ENCODE measurements around the gene MAGIX. TPM values are rescaled to one million over a fixed set of nuclear protein-coding genes. Genes with fewer than 3 reads are reported as not detected.

The MAGIX gene
- total RNA-seq, 2 experiments from 2014 or later: 0.89 to 0.93 TPM

GRCh38 chrX:49204709-49205108, 42.2 kb downstream of the MAGIX start:
- no peak for ATAC-seq (ENCODE audit: poor library complexity)
- H3K27ac Mint-ChIP-seq: no peak overlapping the region
- H3K36me3 Mint-ChIP-seq (ENCODE audit: low read depth): no peaks in the 10 kb centered on the region
- no peak overlapping the region for H3K27ac ChIP-seq (ENCODE audit: low read depth in 1 of 2, low read length in 2 of 2)
- no peak for TF ChIP-seq CTCF (IDR thresholded peaks at IDR 0.05)
- intact Hi-C loops (cut with DNase I, micrococcal nuclease): loop anchor here in 1 of 2 experiments (5.0 kb wide), 1 partner anchor 63 kb away; the partner anchor contains the start of gene PPP1R3F
- no peak for DNase-seq
- POLR2A ChIA-PET: no interaction called here
- no peaks in the 10 kb centered on the region for H3K36me3 ChIP-seq (ENCODE audit: insufficient read depth, low read length)
- no peak overlapping the region for H3K4me3 ChIP-seq (ENCODE audit: low read length)
- no peaks in the 10 kb centered on the region for H3K9me3 Mint-ChIP-seq
- no peaks in the 10 kb centered on the region for H3K27me3 ChIP-seq (ENCODE audit: control insufficient read depth in 1 of 2, insufficient read depth in 2 of 2, low read length in 2 of 2)
- H3K9me3 ChIP-seq (ENCODE audit: control insufficient read depth in 1 of 2, insufficient read depth in 1 of 2, low read length in 2 of 2): no peaks in the 10 kb centered on the region
- H3K4me1 ChIP-seq (ENCODE audit: insufficient read depth, low read length): peaks cover 10% of the 10 kb centered on the region
- H3K27me3 Mint-ChIP-seq: no peaks in the 10 kb centered on the region
- peaks cover 7% of the 10 kb centered on the region for H3K4me1 Mint-ChIP-seq (ENCODE audit: low read depth)
- no peak overlapping the region for H3K4me3 Mint-ChIP-seq
- CTCF ChIA-PET: no interaction called here

- Histone ChIP-seq H3K27ac (ENCODE audit: low read depth in 1 of 2, low read length in 2 of 2) (no peak overlapping the region), H3K36me3 (ENCODE audit: insufficient read depth, low read length) (no peaks in the 10 kb centered on the region), H3K9me3 (ENCODE audit: control insufficient read depth in 1 of 2, insufficient read depth in 1 of 2, low read length in 2 of 2) (no peaks in the 10 kb centered on the region), H3K4me1 (ENCODE audit: insufficient read depth, low read length) (peaks cover 6% of the 10 kb centered on the region), H3K27me3 (ENCODE audit: control insufficient read depth in 1 of 2, insufficient read depth in 2 of 2, low read length in 2 of 2) (no peaks in the 10 kb centered on the region), H3K4me3 (ENCODE audit: low read length) (no peak overlapping the region)
- DNase-seq (no peak), ATAC-seq (ENCODE audit: poor library complexity) (no peak)
- Mint-ChIP-seq H3K4me3 (no peak overlapping the region), H3K4me1 (ENCODE audit: low read depth) (peaks cover 4% of the 10 kb centered on the region), H3K36me3 (ENCODE audit: low read depth) (no peaks in the 10 kb centered on the region), H3K9me3 (no peaks in the 10 kb centered on the region), H3K27me3 (no peaks in the 10 kb centered on the region), H3K27ac (no peak overlapping the region)
- CTCF ChIA-PET: interaction anchor here (0.6 kb wide), 1 partner anchor 36 kb away, joined by 3 read pairs; no protein-coding TSS in a partner anchor
- TF ChIP-seq CTCF (IDR thresholded peaks at IDR 0.05): no peak
- intact Hi-C loops (cut with DNase I, micrococcal nuclease): no loop called here
- POLR2A ChIA-PET: interaction anchor here (0.6 kb wide), 1 partner anchor 30 kb away, joined by 3 read pairs; the partner anchor contains the start of gene CCDC22
These were observed 42.9 kb downstream of the MAGIX start for GRCh38 chrX:49205443-49205842.

DNA sequence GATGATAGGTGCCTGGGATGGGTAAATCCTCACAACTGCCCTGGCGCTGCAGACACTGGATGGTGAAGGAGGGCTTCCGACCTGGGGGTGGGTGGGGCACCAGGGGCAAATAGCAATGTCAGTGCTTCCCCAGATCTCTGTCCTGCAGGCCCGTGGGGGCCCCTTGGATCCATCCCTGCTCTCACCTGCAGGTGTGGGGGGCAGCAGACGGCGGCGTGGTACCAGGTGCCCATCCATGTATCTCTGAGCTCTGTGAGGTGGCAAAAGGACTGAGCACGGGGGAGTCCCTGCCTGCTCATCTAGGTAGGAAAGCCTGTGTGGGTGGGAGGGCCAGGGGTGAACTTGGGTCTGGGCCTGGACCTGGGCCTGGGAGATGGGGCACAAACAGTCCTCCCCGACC, 44.0 kb downstream of the MAGIX start:
- Mint-ChIP-seq H3K9me3 (no peaks in the 10 kb centered on the region), H3K36me3 (ENCODE audit: low read depth) (no peaks in the 10 kb centered on the region), H3K4me1 (ENCODE audit: low read depth) (no peaks in the 10 kb centered on the region), H3K4me3 (no peak overlapping the region), H3K27ac (no peak overlapping the region), H3K27me3 (no peaks in the 10 kb centered on the region)
- Histone ChIP-seq H3K36me3 (ENCODE audit: insufficient read depth, low read length) (no peaks in the 10 kb centered on the region), H3K27me3 (ENCODE audit: control insufficient read depth in 1 of 2, insufficient read depth in 2 of 2, low read length in 2 of 2) (no peaks in the 10 kb centered on the region), H3K4me3 (ENCODE audit: low read length) (no peak overlapping the region), H3K27ac (ENCODE audit: low read depth in 1 of 2, low read length in 2 of 2) (no peak overlapping the region), H3K4me1 (ENCODE audit: insufficient read depth, low read length) (no peaks in the 10 kb centered on the region), H3K9me3 (ENCODE audit: control insufficient read depth in 1 of 2, insufficient read depth in 1 of 2, low read length in 2 of 2) (no peaks in the 10 kb centered on the region)
- DNase-seq: no peak
- no peak for ATAC-seq (ENCODE audit: poor library complexity)
- ChIA-PET POLR2A (no interaction called here), CTCF (interaction anchor here (1.2 kb wide), 1 partner anchor 14 kb away, joined by 3 read pairs; no protein-coding TSS in a partner anchor)
- intact Hi-C loops (cut with DNase I, micrococcal nuclease): no loop called here
- no peak for TF ChIP-seq CTCF (IDR thresholded peaks at IDR 0.05)

Measured in CD4-positive, alpha-beta T cell (primary cell).